ENCODE data around the gene TPCN2. TPM values are rescaled to one million over a fixed set of nuclear protein-coding genes. Genes with fewer than 3 reads are reported as not detected.

The TPCN2 gene
- total RNA-seq, 1 donor from 2014 or later: 31.4 TPM

DNA sequence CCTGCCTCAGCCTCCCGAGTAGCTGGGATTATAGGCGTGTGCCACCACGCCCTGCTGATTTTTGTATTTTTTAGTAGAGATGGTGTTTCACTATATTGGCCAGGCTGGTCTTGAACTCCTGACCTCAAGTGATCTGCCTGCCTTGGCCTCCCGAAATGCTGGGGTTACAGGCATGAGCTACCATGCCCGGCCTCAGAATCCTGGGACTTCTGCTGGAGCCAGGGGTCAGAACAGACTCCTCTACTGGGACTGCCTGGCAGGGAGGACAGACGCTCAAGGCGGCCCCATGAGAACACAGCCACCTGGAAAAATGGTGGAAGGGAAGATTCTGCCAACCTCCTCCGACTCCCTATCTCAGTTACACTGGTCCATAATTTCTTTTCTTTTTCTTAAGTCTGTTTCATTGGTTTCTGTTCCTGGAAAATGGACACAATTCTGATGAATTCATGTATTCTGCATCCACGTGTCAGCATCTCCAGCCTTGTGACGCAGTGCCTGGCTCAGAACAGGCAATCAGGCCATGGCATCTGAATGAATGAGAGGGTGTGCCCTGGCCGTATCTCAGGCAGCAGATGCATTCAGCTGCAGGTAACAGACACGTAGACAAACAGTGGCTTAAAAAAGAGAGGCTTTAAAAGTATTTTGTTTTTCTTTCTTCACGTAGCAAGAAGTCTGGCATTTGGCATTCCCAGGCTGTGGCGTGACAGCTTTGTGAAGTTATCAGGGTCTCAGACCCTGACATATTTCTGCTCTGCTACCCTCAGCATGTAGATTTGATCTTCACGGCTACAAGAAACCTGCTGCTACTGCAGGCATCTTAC lies 111.8 kb downstream of the TPCN2 start:
- Mint-ChIP-seq H3K9me3 (ENCODE audit: unreplicated experiment) (no peaks in the 10 kb centered on the region), H3K27me3 (ENCODE audit: unreplicated experiment) (peaks cover 5% of the 10 kb centered on the region), H3K4me1 (ENCODE audit: unreplicated experiment) (peaks cover 4% of the 10 kb centered on the region), H3K27ac (ENCODE audit: unreplicated experiment) (no peak overlapping the region), H3K36me3 (ENCODE audit: low read depth, unreplicated experiment) (no peaks in the 10 kb centered on the region), H3K4me3 (ENCODE audit: unreplicated experiment) (no peak overlapping the region)
- DNase-seq (ENCODE audit: low spot score): no peak
- TF ChIP-seq, protein P1, sequence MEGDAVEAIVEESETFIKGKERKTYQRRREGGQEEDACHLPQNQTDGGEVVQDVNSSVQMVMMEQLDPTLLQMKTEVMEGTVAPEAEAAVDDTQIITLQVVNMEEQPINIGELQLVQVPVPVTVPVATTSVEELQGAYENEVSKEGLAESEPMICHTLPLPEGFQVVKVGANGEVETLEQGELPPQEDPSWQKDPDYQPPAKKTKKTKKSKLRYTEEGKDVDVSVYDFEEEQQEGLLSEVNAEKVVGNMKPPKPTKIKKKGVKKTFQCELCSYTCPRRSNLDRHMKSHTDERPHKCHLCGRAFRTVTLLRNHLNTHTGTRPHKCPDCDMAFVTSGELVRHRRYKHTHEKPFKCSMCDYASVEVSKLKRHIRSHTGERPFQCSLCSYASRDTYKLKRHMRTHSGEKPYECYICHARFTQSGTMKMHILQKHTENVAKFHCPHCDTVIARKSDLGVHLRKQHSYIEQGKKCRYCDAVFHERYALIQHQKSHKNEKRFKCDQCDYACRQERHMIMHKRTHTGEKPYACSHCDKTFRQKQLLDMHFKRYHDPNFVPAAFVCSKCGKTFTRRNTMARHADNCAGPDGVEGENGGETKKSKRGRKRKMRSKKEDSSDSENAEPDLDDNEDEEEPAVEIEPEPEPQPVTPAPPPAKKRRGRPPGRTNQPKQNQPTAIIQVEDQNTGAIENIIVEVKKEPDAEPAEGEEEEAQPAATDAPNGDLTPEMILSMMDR (IDR thresholded peaks at IDR 0.05; ENCODE audit: unreplicated experiment): no peak

DNA sequence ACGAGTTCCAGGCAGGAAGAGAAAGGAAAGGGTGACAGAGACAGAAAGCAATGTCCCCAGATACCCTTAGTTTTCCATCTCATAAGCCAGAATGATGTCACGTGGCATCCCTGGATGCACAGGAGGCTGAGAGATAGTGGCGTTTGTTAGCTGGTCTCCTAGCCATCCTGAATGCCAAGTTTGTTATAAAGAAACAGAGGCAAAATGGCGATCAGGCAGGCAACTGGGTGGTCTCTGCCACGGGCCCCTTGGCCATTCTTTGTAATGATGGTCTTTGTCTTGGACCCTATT lies 112.3 kb downstream of the TPCN2 start:
- H3K4me3 Mint-ChIP-seq (ENCODE audit: unreplicated experiment): no peak overlapping the region
- H3K9me3 Mint-ChIP-seq (ENCODE audit: unreplicated experiment): no peaks in the 10 kb centered on the region
- H3K4me1 Mint-ChIP-seq (ENCODE audit: unreplicated experiment): no peaks in the 10 kb centered on the region
- TF ChIP-seq, protein P1 (IDR thresholded peaks at IDR 0.05; ENCODE audit: unreplicated experiment): no peak
- no peak overlapping the region for H3K27ac Mint-ChIP-seq (ENCODE audit: unreplicated experiment)
- H3K27me3 Mint-ChIP-seq (ENCODE audit: unreplicated experiment): peaks cover 3% of the 10 kb centered on the region
- no peak for DNase-seq (ENCODE audit: low spot score)
- no peaks in the 10 kb centered on the region for H3K36me3 Mint-ChIP-seq (ENCODE audit: low read depth, unreplicated experiment)

DNA sequence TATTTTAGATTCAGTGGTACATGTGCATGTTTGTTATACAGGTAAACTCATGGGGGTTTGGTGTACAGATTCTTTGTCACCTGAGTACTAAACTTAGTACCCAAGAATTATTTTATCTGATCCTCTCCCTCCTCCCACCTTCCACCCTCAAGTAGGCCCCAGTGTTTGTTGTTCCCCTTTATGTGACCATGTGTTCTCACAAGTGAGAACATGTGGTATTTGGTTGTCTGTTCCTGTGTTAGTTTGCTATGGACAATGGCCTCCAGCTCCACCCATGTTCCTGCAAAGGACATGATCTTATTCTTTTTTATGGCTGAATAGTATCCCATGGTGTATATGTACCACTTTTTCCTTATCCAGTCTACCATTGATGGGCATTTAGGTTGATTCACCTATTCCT lies 113.8 kb downstream of the TPCN2 start:
- Mint-ChIP-seq H3K27me3 (ENCODE audit: unreplicated experiment) (peaks cover 9% of the 10 kb centered on the region), H3K36me3 (ENCODE audit: low read depth, unreplicated experiment) (no peaks in the 10 kb centered on the region), H3K27ac (ENCODE audit: unreplicated experiment) (no peak overlapping the region), H3K4me1 (ENCODE audit: unreplicated experiment) (no peaks in the 10 kb centered on the region), H3K4me3 (ENCODE audit: unreplicated experiment) (no peak overlapping the region), H3K9me3 (ENCODE audit: unreplicated experiment) (no peaks in the 10 kb centered on the region)
- no peak for DNase-seq (ENCODE audit: low spot score)
- TF ChIP-seq, protein P1 (IDR thresholded peaks at IDR 0.05; ENCODE audit: unreplicated experiment): no peak

DNA sequence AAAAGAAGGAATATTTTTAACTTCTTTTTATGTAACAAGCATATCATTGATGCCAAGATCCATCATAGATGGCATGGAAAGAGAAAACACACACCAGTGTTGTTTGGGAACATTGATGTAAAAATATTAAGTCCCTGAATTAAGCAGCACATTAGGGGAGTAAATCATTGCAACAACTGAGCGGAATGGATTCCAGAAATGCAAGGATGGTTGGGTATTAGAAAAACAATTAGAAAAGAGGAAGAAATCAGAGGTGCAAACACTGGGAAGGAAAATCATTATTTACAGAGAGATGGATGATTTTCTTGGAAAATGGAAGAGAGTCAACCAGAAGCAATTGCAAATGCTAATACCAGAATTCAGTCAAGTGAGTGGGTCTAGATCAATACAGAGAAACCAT lies 115.1 kb downstream of the TPCN2 start:
- no peaks in the 10 kb centered on the region for H3K36me3 Mint-ChIP-seq (ENCODE audit: low read depth, unreplicated experiment)
- H3K4me3 Mint-ChIP-seq (ENCODE audit: unreplicated experiment): no peak overlapping the region
- no peaks in the 10 kb centered on the region for H3K9me3 Mint-ChIP-seq (ENCODE audit: unreplicated experiment)
- H3K27ac Mint-ChIP-seq (ENCODE audit: unreplicated experiment): no peak overlapping the region
- peaks cover 13% of the 10 kb centered on the region for H3K27me3 Mint-ChIP-seq (ENCODE audit: unreplicated experiment)
- DNase-seq (ENCODE audit: low spot score): no peak
- TF ChIP-seq, protein P1 (IDR thresholded peaks at IDR 0.05; ENCODE audit: unreplicated experiment): no peak
- H3K4me1 Mint-ChIP-seq (ENCODE audit: unreplicated experiment): no peaks in the 10 kb centered on the region

DNA sequence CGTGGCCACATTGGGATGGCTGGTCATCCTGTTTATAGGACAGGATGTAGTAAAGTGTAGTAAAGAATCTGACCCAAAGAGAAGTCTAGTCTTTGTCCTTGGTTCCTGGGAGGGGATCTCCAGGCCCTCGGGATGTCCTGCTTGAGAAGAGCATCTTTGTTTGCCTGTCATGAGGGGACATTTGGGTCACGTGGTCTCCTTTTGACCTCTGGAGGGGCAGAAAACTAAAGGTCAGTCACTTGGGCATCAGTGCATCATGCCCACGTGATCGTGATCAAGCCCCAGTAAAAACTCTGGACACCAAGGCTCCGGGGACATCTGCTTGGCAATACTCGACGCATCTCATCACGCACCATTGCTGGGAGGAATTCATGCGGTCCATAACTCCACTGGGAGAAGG lies 116.1 kb downstream of the TPCN2 start:
- Mint-ChIP-seq H3K9me3 (ENCODE audit: unreplicated experiment) (no peaks in the 10 kb centered on the region), H3K27me3 (ENCODE audit: unreplicated experiment) (peaks cover 16% of the 10 kb centered on the region), H3K27ac (ENCODE audit: unreplicated experiment) (no peak overlapping the region), H3K4me1 (ENCODE audit: unreplicated experiment) (no peaks in the 10 kb centered on the region), H3K36me3 (ENCODE audit: low read depth, unreplicated experiment) (no peaks in the 10 kb centered on the region), H3K4me3 (ENCODE audit: unreplicated experiment) (no peak overlapping the region)
- DNase-seq (ENCODE audit: low spot score): no peak
- TF ChIP-seq, protein P1 (IDR thresholded peaks at IDR 0.05; ENCODE audit: unreplicated experiment): no peak
